Dendritic cell treated with granulocyte-macrophage colony-stimulating factor and Interleukin-4, amounts not matched to agents 40 ng/mL and 50 ng/mL, for 4 days (primary cell): ENCODE measurements around the gene DHRSX.
"Not testable (repeated sequence)": the region's sequence is repeated elsewhere in the genome, so short reads cannot be mapped to it uniquely, and the experiment has no call there.

Experiments used
- H3K27ac Mint-ChIP-seq: one replicate; pipeline ENCODE4 v1.8.0; 2022; ENCODE audit warnings: mild to moderate bottlenecking, mixed read lengths
- H3K27me3 Mint-ChIP-seq: one replicate; pipeline ENCODE4 v1.8.0; 2022; ENCODE audit warnings: mild to moderate bottlenecking, mixed read lengths
- H3K36me3 Mint-ChIP-seq: one replicate; pipeline ENCODE4 v1.8.0; 2022; ENCODE audit warnings: low read depth, mixed read lengths
- H3K4me1 Mint-ChIP-seq: one replicate; pipeline ENCODE4 v1.8.0; 2022; ENCODE audit warnings: low read depth, mixed read lengths
- H3K4me3 Mint-ChIP-seq: one replicate; pipeline ENCODE4 v1.8.0; 2022; ENCODE audit warnings: mild to moderate bottlenecking, moderate library complexity, mixed read lengths
- H3K9me3 Mint-ChIP-seq: one replicate; pipeline ENCODE4 v1.8.0; 2022; ENCODE audit warnings: mixed read lengths
- intact Hi-C: fragments of 100-400 bp; cut with micrococcal nuclease; formaldehyde crosslinking; loops from one replicate; pipeline ENCODE4 v1.15.0; 2022

Gene DHRSX

DNA sequence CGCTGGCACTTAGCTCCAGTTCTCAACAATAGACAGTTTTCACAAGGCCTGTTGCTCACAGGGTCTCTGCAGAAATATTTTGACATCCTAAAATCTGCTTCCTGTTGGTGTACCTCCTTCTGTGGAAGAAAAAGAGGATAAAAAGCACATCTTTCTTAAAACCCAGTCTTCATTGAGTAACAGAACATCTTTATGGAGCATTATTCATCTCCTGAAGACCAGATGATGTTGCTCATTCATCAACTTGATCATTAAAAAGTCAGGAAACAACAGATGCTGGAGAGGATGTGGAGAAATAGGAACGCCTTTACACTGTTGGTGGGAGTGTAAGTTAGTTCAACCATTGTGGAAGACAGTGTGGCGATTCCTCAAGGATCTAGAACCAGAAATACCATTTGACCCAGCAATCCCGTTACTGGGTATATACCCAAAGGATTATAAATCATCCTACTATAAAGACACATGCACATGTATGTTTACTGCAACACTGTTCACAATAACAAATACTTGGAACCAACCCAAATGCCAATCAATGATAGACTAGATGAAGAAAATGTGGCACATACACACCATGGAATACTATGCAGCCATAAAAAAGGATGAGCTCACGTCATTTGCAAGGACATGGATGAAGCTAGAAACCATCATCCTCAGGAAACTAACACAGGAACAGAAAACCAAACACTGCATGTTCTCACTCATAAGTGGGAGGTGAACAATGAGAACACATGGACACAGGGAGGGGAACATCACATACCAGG is 33.7 kb upstream of the DHRSX start:
- H3K27ac Mint-ChIP-seq, H3K4me3 Mint-ChIP-seq, intact Hi-C loops, H3K27me3 Mint-ChIP-seq, H3K4me1 Mint-ChIP-seq, H3K36me3 Mint-ChIP-seq, H3K9me3 Mint-ChIP-seq: not testable (repeated sequence)

GRCh38 chrX:2533424-2533823 is 32.6 kb upstream of the DHRSX start:
- Mint-ChIP-seq H3K36me3 (no peaks in the 10 kb centered on the region), H3K9me3 (no peaks in the 10 kb centered on the region), H3K27me3 (peaks cover 6% of the 10 kb centered on the region), H3K27ac (no peak overlapping the region), H3K4me1 (no peaks in the 10 kb centered on the region), H3K4me3 (no peak overlapping the region)
- intact Hi-C loops, result no loop called here

GRCh38 chrX:2526390-2526789 is 25.6 kb upstream of the DHRSX start:
- no peaks in the 10 kb centered on the region for H3K36me3 Mint-ChIP-seq

DNA sequence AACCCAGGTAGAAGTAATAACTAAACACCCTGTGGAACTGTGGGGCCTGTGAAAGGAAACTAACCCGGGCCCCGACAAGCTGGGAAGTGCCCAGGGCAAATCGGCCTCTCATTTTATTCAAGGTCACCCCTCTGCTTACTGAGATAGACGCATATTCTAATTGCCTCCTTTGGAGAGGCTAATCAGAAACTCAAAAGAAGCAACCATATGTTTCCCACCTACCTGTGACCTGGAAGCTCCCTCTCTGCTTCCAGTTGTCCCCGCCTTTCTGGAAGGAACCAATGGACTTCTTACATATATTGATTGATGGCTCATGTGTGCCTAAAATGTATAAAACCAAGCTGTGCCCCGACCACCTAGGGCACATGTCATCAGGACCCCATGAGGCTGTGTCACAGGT is 23.1 kb upstream of the DHRSX start:
- intact Hi-C loops, result no loop called here
- H3K36me3 Mint-ChIP-seq, result no peaks in the 10 kb centered on the region
- H3K9me3 Mint-ChIP-seq, result no peaks in the 10 kb centered on the region
- H3K4me1 Mint-ChIP-seq, result peaks cover 13% of the 10 kb centered on the region
- H3K27me3 Mint-ChIP-seq, result peaks cover 3% of the 10 kb centered on the region
- H3K4me3 Mint-ChIP-seq, result no peak overlapping the region
- no peak overlapping the region for H3K27ac Mint-ChIP-seq

More at GRCh38 chrX:2526390-2526789, 25.6 kb upstream of the DHRSX start:
- intact Hi-C loops, result no loop called here
- H3K27ac Mint-ChIP-seq, result no peak overlapping the region
- H3K9me3 Mint-ChIP-seq, result no peaks in the 10 kb centered on the region
- H3K27me3 Mint-ChIP-seq, result peaks cover 3% of the 10 kb centered on the region
- H3K4me3 Mint-ChIP-seq, result no peak overlapping the region
- peaks cover 10% of the 10 kb centered on the region for H3K4me1 Mint-ChIP-seq

GRCh38 chrX:2521927-2522386 is 21.2 kb upstream of the DHRSX start:
- Mint-ChIP-seq H3K36me3 (no peaks in the 10 kb centered on the region), H3K4me1 (peaks cover 21% of the 10 kb centered on the region), H3K27ac (no peak overlapping the region), H3K9me3 (no peaks in the 10 kb centered on the region), H3K4me3 (no peak overlapping the region), H3K27me3 (peaks cover 5% of the 10 kb centered on the region)
- intact Hi-C loops, result no loop called here

DNA sequence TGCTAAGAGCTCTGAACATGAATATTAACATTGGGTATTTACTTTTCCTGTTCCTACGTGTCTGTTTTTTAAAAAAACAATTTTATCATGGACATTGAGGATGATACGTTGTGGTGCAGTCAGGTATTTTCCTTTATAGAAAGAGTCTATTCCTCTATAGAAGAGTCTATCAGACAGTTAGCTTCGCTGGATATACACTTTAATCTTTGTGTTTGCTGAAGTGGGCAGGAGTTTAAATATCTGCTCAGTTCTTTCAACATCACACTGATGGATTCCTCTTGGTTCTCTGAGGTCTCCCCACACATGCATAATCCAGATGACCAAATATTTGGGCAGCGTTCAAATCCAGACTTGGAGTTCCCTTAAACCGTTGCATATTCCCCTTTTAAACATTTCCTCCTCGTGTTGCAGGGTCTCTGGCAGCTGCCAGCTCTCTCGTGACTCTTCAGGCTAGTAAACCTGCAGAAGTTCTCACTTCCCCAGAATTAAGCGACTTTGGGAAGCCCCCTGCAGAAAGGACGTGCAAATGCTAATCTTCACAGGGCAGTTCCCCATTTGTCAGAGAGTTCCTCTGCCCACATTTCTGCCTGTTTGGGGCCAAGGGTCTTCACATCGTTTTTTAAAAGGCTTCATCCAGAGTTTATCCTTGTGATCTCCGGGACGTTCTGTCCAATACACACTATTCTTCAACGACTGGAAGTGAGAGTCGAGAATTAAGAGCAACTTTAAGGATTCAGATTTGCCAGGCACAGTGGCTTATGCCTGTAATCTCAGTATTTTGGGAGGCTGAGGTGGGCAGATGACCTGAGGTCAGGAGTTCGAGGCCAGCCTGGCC is 20.5 kb upstream of the DHRSX start:
- intact Hi-C loops, result no loop called here
- Mint-ChIP-seq H3K27me3 (peaks cover 2% of the 10 kb centered on the region), H3K4me1 (peaks cover 21% of the 10 kb centered on the region), H3K36me3 (no peaks in the 10 kb centered on the region), H3K9me3 (no peaks in the 10 kb centered on the region), H3K4me3 (peak overlapping the region; percentile 65), H3K27ac (no peak overlapping the region)

- no peak overlapping the region for H3K4me3 Mint-ChIP-seq
- no peaks in the 10 kb centered on the region for H3K9me3 Mint-ChIP-seq
- H3K4me1 Mint-ChIP-seq, result peaks cover 21% of the 10 kb centered on the region
- intact Hi-C loops, result no loop called here
- H3K27me3 Mint-ChIP-seq, result peaks cover 2% of the 10 kb centered on the region
- H3K36me3 Mint-ChIP-seq, result no peaks in the 10 kb centered on the region
- no peak overlapping the region for H3K27ac Mint-ChIP-seq
Measured at GRCh38 chrX:2520539-2520938, 19.8 kb upstream of the DHRSX start.

- H3K9me3 Mint-ChIP-seq, H3K27me3 Mint-ChIP-seq, H3K4me3 Mint-ChIP-seq, intact Hi-C loops, H3K36me3 Mint-ChIP-seq, H3K27ac Mint-ChIP-seq: not testable (repeated sequence)
- peaks cover 16% of the 10 kb centered on the region for H3K4me1 Mint-ChIP-seq
Measured at GRCh38 chrX:2519638-2520037, 18.9 kb upstream of the DHRSX start.

- Mint-ChIP-seq H3K4me3 (no peak overlapping the region), H3K27ac (no peak overlapping the region)
Measured at GRCh38 chrX:2517055-2517454, 16.3 kb upstream of the DHRSX start.

DNA sequence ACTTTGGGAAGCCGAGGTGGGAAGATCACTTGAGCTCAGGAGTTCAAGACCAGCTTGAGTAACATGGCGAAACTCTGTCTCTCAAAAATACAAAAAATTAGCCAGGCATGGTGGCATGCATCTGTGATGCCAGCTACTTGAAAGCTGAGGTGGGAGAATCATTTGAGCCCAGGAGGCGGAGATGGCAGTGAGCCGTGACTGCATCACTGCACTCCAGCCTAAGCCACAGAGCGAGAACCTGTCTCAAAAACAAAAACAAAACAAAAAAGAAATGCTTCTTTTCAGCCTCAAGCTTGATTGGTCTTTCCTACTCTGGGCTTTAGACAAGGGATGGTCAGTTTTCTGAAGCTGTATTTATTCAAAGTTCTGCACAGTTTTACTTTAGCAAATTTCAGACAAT is 15.8 kb upstream of the DHRSX start:
- Mint-ChIP-seq H3K36me3 (no peaks in the 10 kb centered on the region), H3K9me3 (no peaks in the 10 kb centered on the region), H3K4me1 (peaks cover 14% of the 10 kb centered on the region), H3K4me3 (no peak overlapping the region), H3K27ac (no peak overlapping the region), H3K27me3 (peaks cover 4% of the 10 kb centered on the region)
- intact Hi-C loops, result no loop called here

More at GRCh38 chrX:2517055-2517454, 16.3 kb upstream of the DHRSX start:
- Mint-ChIP-seq H3K36me3 (no peaks in the 10 kb centered on the region), H3K9me3 (no peaks in the 10 kb centered on the region), H3K4me1 (peaks cover 16% of the 10 kb centered on the region), H3K27me3 (peaks cover 2% of the 10 kb centered on the region)
- intact Hi-C loops, result no loop called here

DNA sequence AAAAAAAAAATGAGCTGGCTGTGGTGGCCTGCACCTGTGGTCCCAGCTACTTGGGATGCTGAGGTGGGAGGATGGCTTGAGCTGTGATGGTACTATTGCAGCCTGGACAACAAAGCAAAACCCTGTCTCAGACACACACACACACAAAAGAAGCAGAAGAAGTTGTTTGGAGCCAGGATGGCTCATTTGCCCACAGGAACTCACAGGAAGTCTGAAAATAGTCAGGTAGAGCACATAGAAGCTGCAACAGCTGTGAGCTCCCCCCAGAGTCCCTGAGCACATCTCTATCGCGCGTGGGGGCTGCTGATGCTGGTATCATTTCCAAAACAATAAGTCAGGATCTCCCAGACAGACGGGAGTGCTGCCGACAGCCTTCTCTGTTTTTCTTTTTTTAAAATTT is 13.4 kb upstream of the DHRSX start:
- no peak overlapping the region for H3K4me3 Mint-ChIP-seq
- H3K27me3 Mint-ChIP-seq, result peaks cover 7% of the 10 kb centered on the region
- intact Hi-C loops, result no loop called here
- peaks cover 8% of the 10 kb centered on the region for H3K4me1 Mint-ChIP-seq
- no peaks in the 10 kb centered on the region for H3K9me3 Mint-ChIP-seq
- no peak overlapping the region for H3K27ac Mint-ChIP-seq
- H3K36me3 Mint-ChIP-seq, result no peaks in the 10 kb centered on the region

GRCh38 chrX:2513121-2513664 is 12.4 kb upstream of the DHRSX start:
- intact Hi-C loops, result no loop called here
- peaks cover 8% of the 10 kb centered on the region for H3K4me1 Mint-ChIP-seq
- no peak overlapping the region for H3K4me3 Mint-ChIP-seq
- H3K27ac Mint-ChIP-seq, result no peak overlapping the region
- peaks cover 7% of the 10 kb centered on the region for H3K27me3 Mint-ChIP-seq
- no peaks in the 10 kb centered on the region for H3K9me3 Mint-ChIP-seq
- no peaks in the 10 kb centered on the region for H3K36me3 Mint-ChIP-seq

GRCh38 chrX:2512501-2512900 is 11.7 kb upstream of the DHRSX start:
- H3K4me3 Mint-ChIP-seq, result no peak overlapping the region
- H3K36me3 Mint-ChIP-seq, result no peaks in the 10 kb centered on the region
- peaks cover under 1% of the 10 kb centered on the region for H3K4me1 Mint-ChIP-seq
- H3K9me3 Mint-ChIP-seq, result no peaks in the 10 kb centered on the region
- H3K27me3 Mint-ChIP-seq, result peaks cover 6% of the 10 kb centered on the region
- H3K27ac Mint-ChIP-seq, result no peak overlapping the region
- intact Hi-C loops, result no loop called here

DNA sequence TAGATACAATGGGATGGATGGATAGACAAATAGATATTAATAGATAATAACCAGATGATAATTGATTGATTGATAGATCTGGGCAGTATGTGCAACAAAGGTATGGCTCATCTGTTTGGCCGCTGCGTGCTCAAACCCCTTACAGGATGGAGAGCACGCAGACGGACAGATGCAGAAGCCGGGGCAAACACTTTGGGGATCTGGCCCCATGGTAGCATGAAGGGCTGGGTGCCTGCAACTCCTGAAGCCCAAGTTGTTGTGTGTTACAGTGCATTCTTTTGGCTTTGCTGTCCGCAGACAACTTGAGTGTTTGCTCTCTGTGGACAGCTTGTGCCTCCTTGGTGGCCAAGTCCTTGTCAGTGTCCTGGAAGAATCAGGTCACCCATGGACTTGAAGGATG is 10.6 kb upstream of the DHRSX start:
- no peak overlapping the region for H3K4me3 Mint-ChIP-seq
- no peaks in the 10 kb centered on the region for H3K36me3 Mint-ChIP-seq
- peaks cover 5% of the 10 kb centered on the region for H3K4me1 Mint-ChIP-seq
- no peaks in the 10 kb centered on the region for H3K9me3 Mint-ChIP-seq
- peaks cover 6% of the 10 kb centered on the region for H3K27me3 Mint-ChIP-seq
- H3K27ac Mint-ChIP-seq, result no peak overlapping the region
- intact Hi-C loops, result no loop called here
